A549 (cell line): ENCODE measurements around the gene GIMD1. TPM values are rescaled to one million over a fixed set of nuclear protein-coding genes. Genes with fewer than 3 reads are reported as not detected.

Experiments used
- ATAC-seq, 2 experiments: fragments of 200-7000 bp in 1 of 2; fragments of >200 bp in 1 of 2; cut with Nextera tagmentation in 1 of 2; cut with Tn5 transposase in 1 of 2; 3 replicates each; pipeline versions ENCODE4 v1.8.0 to v1.9.1; 2018 to 2020; ENCODE audit warnings: mild to moderate bottlenecking in 1 of 2, moderate library complexity in 1 of 2
- CTCF ChIA-PET: fragments of 300-600 bp; sonication (Branson Sonifier 250); formaldehyde crosslinking; extraction: SDS; loops from one replicate; lab custom pipeline; 2021; ENCODE audit warnings: antibody characterized with exemption, inconsistent platforms; lab: Yijun Ruan, JAX
- POLR2A ChIA-PET: fragments of 350-600 bp; formaldehyde crosslinking; extraction: SDS; loops from one replicate; lab custom pipeline; 2021; ENCODE audit warnings: antibody characterized with exemption, inconsistent platforms; lab: Yijun Ruan, JAX
- DNase-seq, 2 experiments: peaks; one replicate each; pipeline versions ENCODE4 v3.0.0 to v3.0.0-alpha.2; 2011 to 2016; ENCODE audit warnings: low read depth in 1 of 2, low spot score in 1 of 2
- FAIRE-seq: peaks from 2 replicates; lab custom pipeline; 2011; peaks lifted over from hg19 to GRCh38; lab: Jason Lieb, UNC
- H3K27ac ChIP-seq, 2 experiments: fragments of >200 bp; sonication (Bioruptor Twin); formaldehyde crosslinking; 3 replicates each; pipeline ENCODE4 v1.5.1; 2016 to 2017
- H3K4me1 ChIP-seq: fragments of >200 bp; sonication (Bioruptor Twin); formaldehyde crosslinking; 3 replicates; pipeline ENCODE4 v1.6.1; 2016
- H3K4me2 ChIP-seq: fragments of >200 bp; sonication (Bioruptor Twin); formaldehyde crosslinking; 3 replicates; pipeline ENCODE4 v1.6.1; 2016
- H3K4me3 ChIP-seq: fragments of >200 bp; sonication (Bioruptor Twin); formaldehyde crosslinking; 3 replicates; pipeline ENCODE4 v1.5.1; 2016
- H3K9me3 ChIP-seq: fragments of >200 bp; sonication (Bioruptor Twin); formaldehyde crosslinking; 3 replicates; pipeline ENCODE4 v1.6.1; 2016
- BCL3 ChIP-seq: fragments of >200 bp; sonication (Bioruptor Twin); formaldehyde crosslinking; IDR thresholded peaks from 3 replicates; pipeline ENCODE4 v1.6.1; 2016
- BHLHE40 ChIP-seq: IDR thresholded peaks from 2 replicates; pipeline ENCODE4 v1.6.1; 2012; ENCODE audit warnings: low read depth, low read length, inconsistent platforms
- CBX8 ChIP-seq: fragments of 200-600 bp; sonication (generic); IDR thresholded peaks from 2 replicates; pipeline ENCODE4 v1.6.1; 2016
- CHD2 ChIP-seq: fragments of 150-350 bp; IDR thresholded peaks from 2 replicates; pipeline ENCODE4 v1.6.1; 2014; ENCODE audit warnings: low read length; ENCODE audit not compliant: partially characterized antibody
- CHD4 ChIP-seq: fragments of 200-600 bp; sonication (generic); IDR thresholded peaks from 2 replicates; pipeline ENCODE4 v1.6.1; 2016; ENCODE audit warnings: antibody characterized with exemption, mild to moderate bottlenecking, borderline replicate concordance
- CTCF ChIP-seq: fragments of >200 bp; sonication (Bioruptor Twin); formaldehyde crosslinking; IDR thresholded peaks from 3 replicates; pipeline ENCODE4 v1.5.1; 2016
- EHF ChIP-seq: fragments of 250-450 bp; sonication (Bioruptor Pico); IDR thresholded peaks from 2 replicates; pipeline ENCODE4 v1.5.0; 2020; ENCODE audit warnings: mild to moderate bottlenecking
- EHMT2 ChIP-seq: fragments of 200-600 bp; sonication (generic); IDR thresholded peaks from 2 replicates; pipeline ENCODE4 v1.6.1; 2016; ENCODE audit warnings: antibody characterized with exemption, low read depth, mild to moderate bottlenecking, moderate library complexity
- HEYL ChIP-seq: fragments of 250-450 bp; sonication (Bioruptor Pico); IDR thresholded peaks from 2 replicates; pipeline ENCODE4 v1.8.0; 2021; ENCODE audit warnings: mild to moderate bottlenecking, moderate library complexity
- HOXA7 ChIP-seq: fragments of 250-450 bp; sonication (Bioruptor Pico); IDR thresholded peaks from 2 replicates; pipeline ENCODE4 v1.5.0; 2020; ENCODE audit warnings: mild to moderate bottlenecking, moderate library complexity
- HOXB13 ChIP-seq: fragments of 250-450 bp; sonication (Bioruptor Pico); IDR thresholded peaks from 2 replicates; pipeline ENCODE4 v1.5.0; 2020; ENCODE audit warnings: low read depth, mild to moderate bottlenecking, moderate library complexity
- HOXB5 ChIP-seq: fragments of 250-450 bp; sonication (Bioruptor Pico); IDR thresholded peaks from 2 replicates; pipeline ENCODE4 v1.5.0; 2020; ENCODE audit warnings: mild to moderate bottlenecking, moderate library complexity
- JUN ChIP-seq, 2 experiments: fragments of >200 bp; sonication (Bioruptor Twin); formaldehyde crosslinking; IDR thresholded peaks; 2 replicates in 1 of 2; 3 replicates in 1 of 2; pipeline ENCODE4 v1.6.1; 2016 to 2017
- JUNB ChIP-seq: fragments of >200 bp; sonication (Bioruptor Twin); formaldehyde crosslinking; IDR thresholded peaks from 2 replicates; pipeline ENCODE4 v1.6.1; 2016
- KDM5A ChIP-seq: fragments of 200-600 bp; sonication (generic); IDR thresholded peaks from 2 replicates; pipeline ENCODE4 v1.6.1; 2016; ENCODE audit warnings: antibody characterized with exemption, mild to moderate bottlenecking
- MAFK ChIP-seq: fragments of 450-650 bp; IDR thresholded peaks from 2 replicates; pipeline ENCODE4 v1.6.1; 2014; ENCODE audit not compliant: partially characterized antibody
- MYC ChIP-seq: IDR thresholded peaks from 2 replicates; pipeline ENCODE4 v1.6.1; 2012; ENCODE audit warnings: mild to moderate bottlenecking, inconsistent platforms, low read length, improper control_type of control experiment, borderline replicate concordance
- PHF8 ChIP-seq: fragments of 200-600 bp; sonication (generic); IDR thresholded peaks from 2 replicates; pipeline ENCODE4 v1.6.1; 2016; ENCODE audit warnings: low read depth, mild to moderate bottlenecking, antibody characterized with exemption, moderate library complexity, borderline replicate concordance
- RAD21 ChIP-seq, 2 experiments: fragments of >200 bp in 1 of 2; sonication (Bioruptor Twin) in 1 of 2; formaldehyde crosslinking in 1 of 2; IDR thresholded peaks in 1 of 2; conservative IDR thresholded peaks in 1 of 2; 2 replicates in 1 of 2; 3 replicates in 1 of 2; pipeline ENCODE4 v1.6.1; 2012 to 2018; ENCODE audit warnings: inconsistent platforms in 1 of 2
- RARB ChIP-seq: fragments of 250-450 bp; sonication (Bioruptor Pico); IDR thresholded peaks from 2 replicates; pipeline ENCODE4 v1.8.0; 2021; ENCODE audit warnings: mild to moderate bottlenecking, moderate library complexity
- RCOR1 ChIP-seq: fragments of 150-350 bp; IDR thresholded peaks from 2 replicates; pipeline ENCODE4 v1.6.1; 2014; ENCODE audit warnings: antibody characterized with exemption, low read length, low read depth
- RNF2 ChIP-seq: fragments of 200-600 bp; sonication (generic); IDR thresholded peaks from 2 replicates; pipeline ENCODE4 v1.6.1; 2016; ENCODE audit warnings: low read depth, mild to moderate bottlenecking, antibody characterized with exemption, moderate library complexity, borderline replicate concordance
- SREBF2 ChIP-seq: fragments of 450-650 bp; IDR thresholded peaks from 2 replicates; pipeline ENCODE4 v1.6.1; 2014; ENCODE audit warnings: mild to moderate bottlenecking, moderate library complexity
- USF2 ChIP-seq: fragments of 450-650 bp; IDR thresholded peaks from 2 replicates; pipeline ENCODE4 v1.6.1; 2014; ENCODE audit warnings: antibody characterized with exemption
- ZFP36 ChIP-seq: fragments of 450-650 bp; IDR thresholded peaks from 2 replicates; pipeline ENCODE4 v1.6.1; 2014; ENCODE audit warnings: borderline replicate concordance; ENCODE audit not compliant: partially characterized antibody
- WGBS: methylation state at CpG from one replicate; pipeline ENCODE4 v1.1.6; 2017; ENCODE audit errors: missing lambda C conversion rate; 5-methylcytosine and 5-hydroxymethylcytosine counted together
- polyA plus RNA-seq, 4 experiments: library from polyadenylated mRNA; depleted of rRNA in 3 of 4; stranded (reverse); fragments of >200 nt; fragmentation: RNase III in 1 of 4; extraction: RNeasy Plus Mini Kit Qiagen cat#74134 plus additional on column Dnase treatment in 1 of 4; gene quantifications; 2 replicates in 3 of 4; 3 replicates in 1 of 4; pipeline ENCODE4 v1.2.3, GENCODE V29; 2011 to 2017

The GIMD1 gene
- polyA plus RNA-seq, 2 of the 4 experiments (the other 2 are of a cell fraction), result not detected

- Histone ChIP-seq H3K4me3 (no peak overlapping the region), H3K9me3 (no peaks in the 10 kb centered on the region), H3K27ac (no peak overlapping the region), H3K4me2 (no peak overlapping the region), H3K4me1 (peaks cover 15% of the 10 kb centered on the region; the same call in 2 of the 3 replicates)
- ChIA-PET POLR2A (no interaction called here), CTCF (no interaction called here)
- ATAC-seq, result no peak
- no peak for DNase-seq
- TF ChIP-seq PHF8, result no peak
- TF ChIP-seq SREBF2, result no peak
- no peak for TF ChIP-seq CHD4
- no peak for TF ChIP-seq JUNB
- TF ChIP-seq BHLHE40, result no peak
- no peak for TF ChIP-seq USF2
- no peak for TF ChIP-seq MYC
- no peak for TF ChIP-seq RNF2
- no peak for TF ChIP-seq CTCF
- no peak for TF ChIP-seq JUN (IDR thresholded peaks at IDR 0.05)
- no peak for TF ChIP-seq KDM5A
- TF ChIP-seq MAFK, result no peak
- TF ChIP-seq HOXA7 (CRISPR knock-in tag), result no peak
- no peak for TF ChIP-seq RARB
- TF ChIP-seq HOXB13 (CRISPR knock-in tag), result no peak
- TF ChIP-seq CBX8, result no peak
- FAIRE-seq, result no peak
- WGBS, result 79% methylated on average over 3 of the region's 3 CpGs
Measured at GRCh38 chr4:106312997-106313522, 55.5 kb downstream of the GIMD1 start.

- H3K4me2 ChIP-seq, result no peak overlapping the region
- no peak overlapping the region for H3K4me3 ChIP-seq
- no peak overlapping the region for H3K27ac ChIP-seq
- TF ChIP-seq RAD21 (conservative IDR thresholded peaks at IDR 0.05 in 1 of 2, IDR thresholded peaks at IDR 0.05 in 1 of 2) (no peak), EHMT2 (no peak), CTCF (no peak), RCOR1 (no peak), BHLHE40 (no peak), EHF (CRISPR knock-in tag) (no peak), BCL3 (no peak), MAFK (no peak), HOXA7 (CRISPR knock-in tag) (no peak), ZFP36 (no peak), JUNB (no peak), RARB (no peak), HEYL (CRISPR knock-in tag) (no peak), PHF8 (no peak), KDM5A (no peak), HOXB5 (CRISPR knock-in tag) (no peak), CHD2 (no peak)
- ChIA-PET POLR2A (no interaction called here), CTCF (no interaction called here)
- peaks cover 9% of the 10 kb centered on the region; the same call in 2 of the 3 replicates for H3K4me1 ChIP-seq
- FAIRE-seq (no peak), ATAC-seq (no peak), DNase-seq (no peak)
- no peaks in the 10 kb centered on the region for H3K9me3 ChIP-seq
- 79% methylated on average over 1 of the region's 1 CpG for WGBS
Measured at GRCh38 chr4:106312377-106312776, 56.2 kb downstream of the GIMD1 start.
